Measurements from ENCODE around the gene CNIH4. TPM values are rescaled to one million over a fixed set of nuclear protein-coding genes. Genes with fewer than 3 reads are reported as not detected.

Gene CNIH4
- total RNA-seq, 2 donors from 2014 or later = 31.0 to 55.5 TPM

DNA sequence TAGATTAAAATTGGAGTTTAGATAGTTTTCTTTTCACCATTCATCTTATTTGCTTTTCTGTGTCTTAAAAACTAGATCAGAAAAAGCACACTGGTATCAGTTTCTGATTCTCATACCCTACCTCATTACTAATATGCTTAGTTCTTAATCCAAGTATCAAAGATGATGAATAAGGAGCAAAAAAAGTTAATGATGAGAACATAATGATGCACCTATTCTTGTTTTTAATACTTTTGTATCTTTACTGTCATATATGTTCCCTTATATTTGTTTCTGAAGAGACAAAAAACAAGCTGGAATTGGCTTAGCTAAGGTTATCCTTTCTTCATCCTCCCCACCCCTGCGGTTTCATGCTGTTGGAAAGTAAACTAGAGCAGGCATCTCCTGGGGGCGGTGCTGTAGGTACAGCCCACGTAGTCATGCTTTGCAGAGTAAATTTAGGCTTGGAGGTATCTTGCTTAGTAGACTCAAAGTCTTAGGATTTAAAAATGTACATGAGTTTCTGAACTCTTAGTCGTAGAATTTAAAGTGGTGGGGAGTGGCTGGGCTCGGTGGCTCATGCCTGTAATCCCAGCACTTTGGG lies 16.4 kb downstream of the CNIH4 start:
- H3K27me3 ChIP-seq (replicated peaks; ENCODE audit: insufficient read depth) = no peaks in the 10 kb centered on the region
- DNase-seq (ENCODE audit: low spot score) (no peak), ATAC-seq (ENCODE audit: insufficient number of reproducible peaks, low FRiP score, low read depth) (no peak)
- TF ChIP-seq, protein P1, sequence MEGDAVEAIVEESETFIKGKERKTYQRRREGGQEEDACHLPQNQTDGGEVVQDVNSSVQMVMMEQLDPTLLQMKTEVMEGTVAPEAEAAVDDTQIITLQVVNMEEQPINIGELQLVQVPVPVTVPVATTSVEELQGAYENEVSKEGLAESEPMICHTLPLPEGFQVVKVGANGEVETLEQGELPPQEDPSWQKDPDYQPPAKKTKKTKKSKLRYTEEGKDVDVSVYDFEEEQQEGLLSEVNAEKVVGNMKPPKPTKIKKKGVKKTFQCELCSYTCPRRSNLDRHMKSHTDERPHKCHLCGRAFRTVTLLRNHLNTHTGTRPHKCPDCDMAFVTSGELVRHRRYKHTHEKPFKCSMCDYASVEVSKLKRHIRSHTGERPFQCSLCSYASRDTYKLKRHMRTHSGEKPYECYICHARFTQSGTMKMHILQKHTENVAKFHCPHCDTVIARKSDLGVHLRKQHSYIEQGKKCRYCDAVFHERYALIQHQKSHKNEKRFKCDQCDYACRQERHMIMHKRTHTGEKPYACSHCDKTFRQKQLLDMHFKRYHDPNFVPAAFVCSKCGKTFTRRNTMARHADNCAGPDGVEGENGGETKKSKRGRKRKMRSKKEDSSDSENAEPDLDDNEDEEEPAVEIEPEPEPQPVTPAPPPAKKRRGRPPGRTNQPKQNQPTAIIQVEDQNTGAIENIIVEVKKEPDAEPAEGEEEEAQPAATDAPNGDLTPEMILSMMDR (IDR thresholded peaks at IDR 0.05) = no peak
- H3K27ac ChIP-seq = no peak overlapping the region
- no peaks in the 10 kb centered on the region for H3K9me3 ChIP-seq
- peaks cover 18 to 19% of the 10 kb centered on the region in 2 donors for H3K4me1 ChIP-seq (ENCODE audit: control insufficient read depth in 1 of 2, low read depth in 2 of 2)
- H3K36me3 ChIP-seq = peaks cover 21% of the 10 kb centered on the region
- H3K4me3 ChIP-seq = no peak overlapping the region

DNA sequence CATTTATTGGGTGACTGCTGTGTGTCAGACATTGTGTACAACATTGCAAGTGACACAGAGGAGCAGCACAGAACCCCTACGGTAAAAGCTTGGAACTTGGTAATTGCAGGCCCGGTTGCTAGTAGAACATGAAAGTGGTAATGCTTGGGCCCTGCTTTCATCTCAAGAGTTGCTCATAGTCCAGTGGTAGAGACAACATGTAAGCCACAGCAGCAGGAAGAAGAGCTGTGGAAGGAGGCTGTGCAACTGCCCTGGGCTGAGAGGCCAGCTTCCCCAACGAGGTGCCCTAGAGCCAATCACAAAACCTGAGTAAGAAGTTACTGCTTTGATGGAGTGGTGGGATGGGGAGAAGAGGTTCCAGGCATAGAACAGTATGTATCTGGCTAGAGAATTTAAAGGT lies 18.4 kb downstream of the CNIH4 start:
- H3K36me3 ChIP-seq = peaks cover 17% of the 10 kb centered on the region
- no peak overlapping the region for H3K27ac ChIP-seq

DNA sequence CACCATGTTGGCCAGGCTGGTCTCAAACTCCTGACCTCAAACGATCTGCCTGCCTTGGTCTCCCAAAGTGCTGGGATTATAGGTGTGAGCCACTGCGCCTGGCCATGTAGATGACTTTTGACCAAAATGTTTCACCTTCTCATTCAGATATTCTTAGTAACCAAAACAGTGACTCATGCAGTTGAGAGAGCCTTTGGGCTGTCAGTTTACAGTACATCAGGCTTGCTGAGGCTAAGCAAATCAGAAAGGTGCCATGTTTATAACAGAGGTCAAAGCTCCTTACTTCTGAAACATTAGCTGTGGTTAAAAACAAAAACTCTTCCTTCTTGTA lies 21.0 kb downstream of the CNIH4 start:
- DNase-seq (ENCODE audit: low spot score) (no peak), ATAC-seq (ENCODE audit: insufficient number of reproducible peaks, low FRiP score, low read depth) (peak; percentile 47)
- Histone ChIP-seq H3K4me3 (no peak overlapping the region), H3K27me3 (replicated peaks; ENCODE audit: insufficient read depth) (no peaks in the 10 kb centered on the region), H3K9me3 (no peaks in the 10 kb centered on the region), H3K4me1 (ENCODE audit: control insufficient read depth in 1 of 2, low read depth in 2 of 2) (peaks cover 20% of the 10 kb centered on the region in 2 donors), H3K27ac (peak overlapping the region; percentile 21 to 35), H3K36me3 (no peaks in the 10 kb centered on the region)
- TF ChIP-seq, protein P1 (IDR thresholded peaks at IDR 0.05) = no peak

More for the DNA sequence above, 18.4 kb downstream of the CNIH4 start:
- Histone ChIP-seq H3K9me3 (no peaks in the 10 kb centered on the region), H3K4me3 (no peak overlapping the region), H3K4me1 (ENCODE audit: control insufficient read depth in 1 of 2, low read depth in 2 of 2) (peaks cover 18 to 20% of the 10 kb centered on the region in 2 donors), H3K27me3 (replicated peaks; ENCODE audit: insufficient read depth) (no peaks in the 10 kb centered on the region)
- TF ChIP-seq, protein P1 (IDR thresholded peaks at IDR 0.05) = no peak
- DNase-seq (ENCODE audit: low spot score) (no peak), ATAC-seq (ENCODE audit: insufficient number of reproducible peaks, low FRiP score, low read depth) (no peak)

DNA sequence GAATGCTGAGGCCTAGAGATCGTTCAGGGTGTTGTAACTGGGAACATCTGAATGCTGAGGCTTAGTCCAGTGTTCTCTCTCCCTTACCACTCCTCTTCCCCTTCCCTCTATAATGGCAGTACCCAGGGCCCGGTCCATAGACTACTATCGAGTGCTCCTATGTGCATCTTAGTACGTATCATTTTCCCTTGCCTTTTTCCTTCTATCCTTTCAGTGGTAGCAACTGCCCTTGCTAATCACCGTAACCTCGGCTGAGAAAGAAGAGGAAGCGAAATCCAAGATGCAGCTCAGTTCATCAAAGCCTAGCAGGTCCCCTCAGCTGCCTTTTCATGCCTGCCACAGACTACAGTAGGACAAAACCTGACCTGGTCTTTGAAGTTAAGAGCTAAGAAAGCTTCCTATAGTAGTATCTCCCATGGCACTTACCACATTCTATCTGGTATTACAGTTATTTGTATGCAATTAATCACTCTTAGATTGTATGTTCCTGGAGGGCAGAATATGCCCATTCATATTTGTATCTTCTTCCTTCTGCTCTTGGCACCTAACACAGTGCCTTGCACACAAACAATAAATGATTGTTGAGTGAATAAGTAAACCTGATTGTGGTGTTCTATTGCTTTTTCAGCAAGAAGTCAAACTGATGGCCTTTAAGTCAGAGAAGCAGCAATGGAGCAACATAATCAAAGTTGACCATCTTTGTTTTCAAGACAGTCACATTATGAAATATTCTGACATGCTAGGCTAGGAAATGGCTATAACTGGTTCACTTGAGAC lies 22.4 kb downstream of the CNIH4 start:
- Histone ChIP-seq H3K9me3 (no peaks in the 10 kb centered on the region), H3K27ac (no peak overlapping the region), H3K36me3 (no peaks in the 10 kb centered on the region), H3K4me3 (no peak overlapping the region), H3K27me3 (replicated peaks; ENCODE audit: insufficient read depth) (no peaks in the 10 kb centered on the region), H3K4me1 (ENCODE audit: control insufficient read depth in 1 of 2, low read depth in 2 of 2) (peaks cover 20% of the 10 kb centered on the region in 2 donors)
- DNase-seq (ENCODE audit: low spot score) (no peak), ATAC-seq (ENCODE audit: insufficient number of reproducible peaks, low FRiP score, low read depth) (no peak)
- TF ChIP-seq, protein P1 (IDR thresholded peaks at IDR 0.05) = no peak

DNA sequence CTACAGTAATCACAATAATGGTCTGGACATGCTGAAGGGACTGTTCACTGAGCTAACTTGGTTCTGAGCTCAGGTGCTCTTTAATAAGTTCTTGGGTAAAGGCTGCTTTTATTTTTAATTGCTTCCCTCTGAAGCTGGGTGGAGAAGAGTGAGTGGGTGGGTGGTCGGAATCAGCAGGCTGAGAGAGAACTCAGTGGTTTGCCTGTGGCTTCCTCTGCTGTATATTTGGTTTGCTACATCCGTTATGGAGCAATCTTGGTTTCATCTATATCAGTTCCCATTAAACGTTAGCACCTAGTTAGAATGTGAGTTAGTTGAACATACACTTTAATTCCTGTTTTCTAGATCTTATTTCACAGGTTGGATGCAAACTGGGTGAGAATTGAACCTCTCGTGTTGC lies 23.3 kb downstream of the CNIH4 start:
- TF ChIP-seq, protein P1 (IDR thresholded peaks at IDR 0.05) = no peak
- Histone ChIP-seq H3K4me3 (no peak overlapping the region), H3K27me3 (replicated peaks; ENCODE audit: insufficient read depth) (no peaks in the 10 kb centered on the region), H3K36me3 (no peaks in the 10 kb centered on the region), H3K27ac (no peak overlapping the region), H3K9me3 (no peaks in the 10 kb centered on the region), H3K4me1 (ENCODE audit: control insufficient read depth in 1 of 2, low read depth in 2 of 2) (peaks cover 20% of the 10 kb centered on the region in 2 donors)
- ATAC-seq (ENCODE audit: insufficient number of reproducible peaks, low FRiP score, low read depth) = no peak
- DNase-seq (ENCODE audit: low spot score) = no peak

Data from thoracic aorta (tissue), 2 donors.